IMR-90 (cell line): Measurements from ENCODE around the gene CSF2RB. TPM values are rescaled to one million over a fixed set of nuclear protein-coding genes. Genes with fewer than 3 reads are reported as not detected.

Source experiments
- ATAC-seq: fragments of 200-7000 bp; cut with Tn5 transposase; 2 replicates; pipeline ENCODE4 v1.9.1; 2020; ENCODE audit warnings: low read depth, mild to moderate bottlenecking, moderate library complexity
- BruUV-seq: library from RNA; stranded (reverse); fragments of 400-500 nt; replicated peaks from 2 replicates; lab custom pipeline; 2021; lab: Mats Ljungman, UMichigan
- CTCF ChIA-PET: fragments of 300-600 bp; formaldehyde crosslinking; extraction: SDS; loops from one replicate; lab custom pipeline; 2021; ENCODE audit warnings: antibody characterized with exemption; lab: Yijun Ruan, JAX
- POLR2A ChIA-PET: fragments of 300-600 bp; sonication (Branson Sonifier 250); formaldehyde crosslinking; loops from one replicate; lab custom pipeline; 2022; ENCODE audit warnings: antibody characterized with exemption; ENCODE audit not compliant: unreplicated experiment; lab: Charles Lee
- DNase-seq: peaks from one replicate; pipeline ENCODE4 v3.0.0; 2013
- H2AFZ ChIP-seq: replicated peaks from 2 replicates; pipeline ENCODE3; 2013; ENCODE audit warnings: low read length, mild to moderate bottlenecking; ENCODE audit not compliant: poor library complexity
- H2AK5ac ChIP-seq: 2 replicates; pipeline ENCODE4 v1.6.1; 2013; ENCODE audit warnings: low read depth, low read length, inconsistent platforms
- H2AK9ac ChIP-seq: replicated peaks from 2 replicates; pipeline ENCODE3; 2013; ENCODE audit warnings: mild to moderate bottlenecking, low read depth, low read length, moderate library complexity; ENCODE audit not compliant: poor library complexity
- H2BK120ac ChIP-seq: 2 replicates; pipeline ENCODE4 v1.6.1; 2013; ENCODE audit warnings: low read depth, low read length, inconsistent platforms
- H2BK15ac ChIP-seq: 3 replicates; pipeline ENCODE4 v1.6.1; 2013; ENCODE audit warnings: low read depth, low read length, inconsistent platforms
- H2BK20ac ChIP-seq: 2 replicates; pipeline ENCODE4 v1.6.1; 2013; ENCODE audit warnings: low read depth, mild to moderate bottlenecking, inconsistent platforms, low read length, moderate library complexity
- H2BK5ac ChIP-seq: 2 replicates; pipeline ENCODE4 v1.6.1; 2013; ENCODE audit warnings: mild to moderate bottlenecking, low read depth, low read length, inconsistent platforms; ENCODE audit not compliant: poor library complexity, severe bottlenecking
- H3K14ac ChIP-seq: replicated peaks from 2 replicates; pipeline ENCODE4 v1.6.1; 2013; ENCODE audit warnings: low read depth, low read length, inconsistent platforms
- H3K18ac ChIP-seq: 2 replicates; pipeline ENCODE4 v1.6.1; 2013; ENCODE audit warnings: low read depth, low read length, control low read depth
- H3K23ac ChIP-seq: 2 replicates; pipeline ENCODE4 v1.6.1; 2013; ENCODE audit warnings: low read depth, low read length, inconsistent platforms
- H3K27ac ChIP-seq: 2 replicates; pipeline ENCODE4 v1.5.1; 2013; ENCODE audit warnings: mild to moderate bottlenecking, control low read depth, low read length; ENCODE audit not compliant: insufficient read depth
- H3K27me3 ChIP-seq: 2 replicates; pipeline ENCODE4 v1.6.1; 2013; ENCODE audit warnings: low read length; ENCODE audit not compliant: control insufficient read depth, insufficient read depth
- H3K36me3 ChIP-seq: 2 replicates; pipeline ENCODE4 v1.6.1; 2013; ENCODE audit warnings: low read length, mixed read lengths; ENCODE audit not compliant: control insufficient read depth, insufficient read depth
- H3K4ac ChIP-seq: 2 replicates; pipeline ENCODE4 v1.6.1; 2013; ENCODE audit warnings: low read depth, low read length, inconsistent platforms
- H3K4me1 ChIP-seq: 2 replicates; pipeline ENCODE4 v1.6.1; 2013; ENCODE audit warnings: low read length, mixed read lengths; ENCODE audit not compliant: control insufficient read depth, insufficient read depth
- H3K4me2 ChIP-seq: 2 replicates; pipeline ENCODE4 v1.6.1; 2013; ENCODE audit warnings: low read depth, mild to moderate bottlenecking, control low read depth, low read length, moderate library complexity
- H3K4me3 ChIP-seq: 2 replicates; pipeline ENCODE4 v1.5.1; 2013; ENCODE audit warnings: low read depth, mild to moderate bottlenecking, control low read depth, low read length, moderate library complexity; ENCODE audit not compliant: insufficient read depth
- H3K56ac ChIP-seq: 2 replicates; pipeline ENCODE4 v1.6.1; 2013; ENCODE audit warnings: low read length, inconsistent platforms; ENCODE audit not compliant: insufficient read depth; ENCODE audit errors: extremely low read depth
- H3K79me1 ChIP-seq, 2 experiments: 2 replicates each; pipeline ENCODE4 v1.6.1; 2013; ENCODE audit warnings: low read length in 2 of 2, inconsistent platforms in 1 of 2, low read depth in 1 of 2
- H3K9ac ChIP-seq: 2 replicates; pipeline ENCODE4 v1.6.1; 2013; ENCODE audit warnings: low read depth, low read length, control low read depth
- H3K9me1 ChIP-seq: 2 replicates; pipeline ENCODE4 v1.6.1; 2013; ENCODE audit warnings: low read length, inconsistent platforms; ENCODE audit not compliant: insufficient read depth
- H3K9me3 ChIP-seq: 2 replicates; pipeline ENCODE4 v1.6.1; 2013; ENCODE audit warnings: low read length; ENCODE audit not compliant: control insufficient read depth, insufficient read depth
- H4K20me1 ChIP-seq: 2 replicates; pipeline ENCODE4 v1.6.1; 2013; ENCODE audit warnings: low read length, inconsistent platforms; ENCODE audit not compliant: insufficient read depth
- H4K5ac ChIP-seq: 2 replicates; pipeline ENCODE4 v1.6.1; 2013; ENCODE audit warnings: mild to moderate bottlenecking, low read depth, low read length, control low read depth
- H4K8ac ChIP-seq, 2 experiments: 2 replicates each; pipeline ENCODE4 v1.6.1; 2013; ENCODE audit warnings: low read depth in 2 of 2, low read length in 2 of 2, control low read depth in 1 of 2, inconsistent platforms in 1 of 2
- H4K91ac ChIP-seq: 2 replicates; pipeline ENCODE4 v1.6.1; 2013; ENCODE audit warnings: low read depth, low read length, inconsistent platforms; ENCODE audit not compliant: insufficient read depth
- BHLHE40 ChIP-seq: fragments of 150-350 bp; IDR thresholded peaks from 2 replicates; pipeline ENCODE4 v1.6.1; 2016; ENCODE audit warnings: mild to moderate bottlenecking, low read depth, low read length
- CEBPB ChIP-seq: IDR thresholded peaks from 2 replicates; pipeline ENCODE4 v1.6.1; 2012; ENCODE audit warnings: low read depth, low read length, improper control_type of control experiment
- CHD1 ChIP-seq: IDR thresholded peaks from 2 replicates; pipeline ENCODE4 v1.6.1; 2012; ENCODE audit warnings: low read depth, low read length, improper control_type of control experiment
- ELK1 ChIP-seq: fragments of 150-350 bp; IDR thresholded peaks from 2 replicates; pipeline ENCODE4 v1.6.1; 2016; ENCODE audit warnings: low read depth, mild to moderate bottlenecking, low read length, moderate library complexity, borderline replicate concordance
- FOS ChIP-seq: fragments of 150-350 bp; IDR thresholded peaks from 2 replicates; pipeline ENCODE4 v1.6.1; 2016; ENCODE audit warnings: low read depth, low read length
- MAFK ChIP-seq: IDR thresholded peaks from 2 replicates; pipeline ENCODE4 v1.6.1; 2012; ENCODE audit warnings: low read depth, low read length, improper control_type of control experiment
- MAZ ChIP-seq: IDR thresholded peaks from 2 replicates; pipeline ENCODE4 v1.6.1; 2012; ENCODE audit warnings: low read depth, mild to moderate bottlenecking, low read length, improper control_type of control experiment, moderate library complexity, borderline replicate concordance
- MXI1 ChIP-seq: IDR thresholded peaks from 2 replicates; pipeline ENCODE4 v1.6.1; 2012; ENCODE audit warnings: low read depth, mild to moderate bottlenecking, low read length, moderate library complexity, borderline replicate concordance
- NFE2L2 ChIP-seq: fragments of 150-350 bp; IDR thresholded peaks from 2 replicates; pipeline ENCODE4 v1.6.1; 2016; ENCODE audit warnings: low read depth, mild to moderate bottlenecking, low read length
- POLR2A ChIP-seq: IDR thresholded peaks from 2 replicates; pipeline ENCODE4 v1.6.1; 2012; ENCODE audit warnings: mild to moderate bottlenecking, low read depth, low read length
- RAD21 ChIP-seq: IDR thresholded peaks from 2 replicates; pipeline ENCODE4 v1.6.1; 2012; ENCODE audit warnings: low read length, improper control_type of control experiment
- RCOR1 ChIP-seq: IDR thresholded peaks from 2 replicates; pipeline ENCODE4 v1.6.1; 2012; ENCODE audit warnings: mild to moderate bottlenecking, low read length, improper control_type of control experiment; ENCODE audit not compliant: insufficient replicate concordance
- RFX5 ChIP-seq: IDR thresholded peaks from 2 replicates; pipeline ENCODE4 v1.8.0; 2012; ENCODE audit warnings: low read depth, mild to moderate bottlenecking, low read length, moderate library complexity
- SMC3 ChIP-seq: fragments of 150-350 bp; IDR thresholded peaks from 2 replicates; pipeline ENCODE4 v1.6.1; 2016; ENCODE audit warnings: low read depth, mild to moderate bottlenecking, antibody characterized with exemption, low read length, moderate library complexity
- USF2 ChIP-seq: fragments of 150-350 bp; IDR thresholded peaks from 2 replicates; pipeline ENCODE4 v1.6.1; 2017; ENCODE audit warnings: mild to moderate bottlenecking, antibody characterized with exemption, low read length, low read depth
- WGBS, 2 experiments: methylation state at CpG; one replicate each; pipeline versions ENCODE4 v1.1.5 to v1.1.7; 2013; ENCODE audit warnings: missing lambda C conversion rate in 2 of 2; ENCODE audit not compliant: insufficient read length in 1 of 2; ENCODE audit errors: extremely low coverage in 2 of 2; 5-methylcytosine and 5-hydroxymethylcytosine counted together
- dilution Hi-C: fragments of 300-500 bp; cut with HindIII; formaldehyde crosslinking; loops from one replicate; pipeline ENCODE4 v1.14.3; 2018; ENCODE audit warnings: low sequenced_read_pairs; ENCODE audit not compliant: unreplicated experiment
- in situ Hi-C: fragments of 300-500 bp; cut with MboI; formaldehyde crosslinking; loops from 3 replicates; pipeline ENCODE4 v1.14.3; 2019; ENCODE audit warnings: low sequenced_read_pairs, inconsistent platforms, mixed read lengths
- intact Hi-C: fragments of 100-400 bp; cut with micrococcal nuclease; formaldehyde crosslinking; loops from 2 replicates; pipeline ENCODE4 v1.10.0; 2022
- polyA plus RNA-seq, 3 experiments: library from polyadenylated mRNA; depleted of rRNA; stranded (reverse); fragments of >200 nt; gene quantifications; 2 replicates each; pipeline ENCODE4 v1.2.3, GENCODE V29; 2012; ENCODE audit warnings: low replicate concordance in 1 of 3
- total RNA-seq: library from RNA; depleted of rRNA; stranded (reverse); fragments of >200 nt; gene quantifications from 2 replicates; pipeline ENCODE4 v1.2.3, GENCODE V29; 2012
- TF ChIP-seq, protein P1 (sequence below): conservative IDR thresholded peaks from 2 replicates; pipeline ENCODE4 v1.5.1; 2012; ENCODE audit warnings: mild to moderate bottlenecking, low read depth, low read length, improper control_type of control experiment

Gene CSF2RB
- total and polyA plus RNA-seq, 2 of the 4 experiments (the other 2 are of a cell fraction): not detected

DNA sequence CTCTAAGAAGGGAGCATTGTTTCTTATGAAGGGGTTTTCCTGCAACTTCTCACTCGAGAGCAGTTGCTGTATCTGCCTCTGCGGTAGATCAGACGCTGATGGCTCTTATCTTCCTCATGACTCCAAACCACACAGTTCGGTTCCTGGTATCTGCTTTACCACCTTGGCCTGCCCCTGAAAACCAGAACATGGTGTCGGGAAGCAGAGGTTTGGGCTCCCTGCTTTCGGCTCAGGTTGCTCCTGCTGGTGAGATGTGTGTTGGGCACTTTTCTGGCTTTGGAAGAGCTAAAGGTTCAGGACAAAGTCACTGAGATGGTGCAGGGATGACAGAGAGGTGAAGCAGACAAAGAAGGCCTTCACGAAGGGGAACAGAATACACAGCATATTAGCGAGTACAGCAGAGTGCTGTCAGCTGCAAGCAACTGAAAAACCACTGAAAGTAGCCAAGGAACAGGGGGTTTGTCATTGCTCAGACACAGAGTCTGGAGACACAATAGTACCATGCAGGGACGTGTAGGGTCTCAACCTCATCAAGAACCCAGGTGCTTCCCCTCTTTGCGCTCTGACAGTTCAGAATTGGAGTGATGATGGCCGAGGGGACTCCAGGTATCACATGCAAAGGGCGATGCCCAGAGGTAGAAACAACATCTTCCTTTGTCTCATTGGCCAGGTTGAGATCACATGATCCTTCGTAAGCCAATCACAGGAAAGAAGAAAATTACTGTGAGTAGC is 11.9 kb upstream of the CSF2RB start:
- Histone ChIP-seq H3K4ac (no peak overlapping the region), H3K4me2 (no peak overlapping the region), H4K20me1 (no peaks in the 10 kb centered on the region), H3K9me1 (no peaks in the 10 kb centered on the region), H3K14ac (no peak overlapping the region), H2BK15ac (no peak overlapping the region), H2AFZ (no peak overlapping the region), H2BK20ac (no peak overlapping the region), H3K4me3 (no peak overlapping the region), H2AK9ac (no peak overlapping the region), H3K18ac (no peak overlapping the region), H3K4me1 (no peaks in the 10 kb centered on the region), H4K5ac (no peak overlapping the region), H3K23ac (no peak overlapping the region), H2AK5ac (no peak overlapping the region), H4K8ac (no peak overlapping the region), H3K27me3 (peaks cover 25% of the 10 kb centered on the region), H3K27ac (no peak overlapping the region), H4K91ac (no peak overlapping the region), H2BK5ac (no peak overlapping the region), H3K79me1 (no peaks in the 10 kb centered on the region), H2BK120ac (no peak overlapping the region), H3K36me3 (no peaks in the 10 kb centered on the region), H3K9ac (no peak overlapping the region), H3K9me3 (0 out of 2 replicates have a peak, but pooled peaks cover 2% of the 10 kb centered on the region), H3K56ac (no peak overlapping the region)
- TF ChIP-seq RCOR1: no peak
- TF ChIP-seq SMC3: no peak
- TF ChIP-seq, protein P1, sequence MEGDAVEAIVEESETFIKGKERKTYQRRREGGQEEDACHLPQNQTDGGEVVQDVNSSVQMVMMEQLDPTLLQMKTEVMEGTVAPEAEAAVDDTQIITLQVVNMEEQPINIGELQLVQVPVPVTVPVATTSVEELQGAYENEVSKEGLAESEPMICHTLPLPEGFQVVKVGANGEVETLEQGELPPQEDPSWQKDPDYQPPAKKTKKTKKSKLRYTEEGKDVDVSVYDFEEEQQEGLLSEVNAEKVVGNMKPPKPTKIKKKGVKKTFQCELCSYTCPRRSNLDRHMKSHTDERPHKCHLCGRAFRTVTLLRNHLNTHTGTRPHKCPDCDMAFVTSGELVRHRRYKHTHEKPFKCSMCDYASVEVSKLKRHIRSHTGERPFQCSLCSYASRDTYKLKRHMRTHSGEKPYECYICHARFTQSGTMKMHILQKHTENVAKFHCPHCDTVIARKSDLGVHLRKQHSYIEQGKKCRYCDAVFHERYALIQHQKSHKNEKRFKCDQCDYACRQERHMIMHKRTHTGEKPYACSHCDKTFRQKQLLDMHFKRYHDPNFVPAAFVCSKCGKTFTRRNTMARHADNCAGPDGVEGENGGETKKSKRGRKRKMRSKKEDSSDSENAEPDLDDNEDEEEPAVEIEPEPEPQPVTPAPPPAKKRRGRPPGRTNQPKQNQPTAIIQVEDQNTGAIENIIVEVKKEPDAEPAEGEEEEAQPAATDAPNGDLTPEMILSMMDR: no peak
- no peak for TF ChIP-seq FOS
- TF ChIP-seq POLR2A: no peak
- no peak for TF ChIP-seq MAFK
- no peak for TF ChIP-seq CEBPB
- TF ChIP-seq ELK1: no peak
- TF ChIP-seq USF2: no peak
- TF ChIP-seq CHD1: no peak
- no peak for TF ChIP-seq MXI1
- TF ChIP-seq MAZ: no peak
- no peak for TF ChIP-seq BHLHE40
- no peak for TF ChIP-seq RAD21
- no peak for TF ChIP-seq NFE2L2
- TF ChIP-seq RFX5: no peak
- dilution Hi-C loops: no loop called here
- no TSS peak for BruUV-seq
- POLR2A ChIA-PET: no interaction called here
- DNase-seq (no peak), ATAC-seq (no peak)
- WGBS, 2 experiments: 72% methylated on average over 3 of the region's 13 CpGs; no CpG with 5 or more reads in 1 of the 2 experiments
- in situ Hi-C loops: no loop called here
- CTCF ChIA-PET: no interaction called here
- intact Hi-C loops: no loop called here
